Neuronal stem cell (in vitro differentiated cells): ENCODE results near the gene GJB3.

Experiments
- DNase-seq: peaks from one replicate; pipeline ENCODE4 v3.0.0-alpha.2; 2013; ENCODE audit warnings: low spot score
- H2AFZ ChIP-seq: one replicate; pipeline ENCODE4 v1.6.1; 2013; ENCODE audit warnings: mild to moderate bottlenecking, low read length, inconsistent platforms
- H2AK5ac ChIP-seq: 2 replicates; pipeline ENCODE4 v1.6.1; 2013; ENCODE audit warnings: low read depth, mild to moderate bottlenecking, inconsistent platforms, low read length, moderate library complexity, mixed read lengths
- H2BK120ac ChIP-seq: 2 replicates; pipeline ENCODE4 v1.6.1; 2013; ENCODE audit warnings: low read depth, mild to moderate bottlenecking, inconsistent platforms, low read length, moderate library complexity, mixed read lengths
- H2BK12ac ChIP-seq: one replicate; pipeline ENCODE4 v1.6.1; 2013; ENCODE audit warnings: low read length, inconsistent platforms
- H2BK15ac ChIP-seq: 2 replicates; pipeline ENCODE4 v1.6.1; 2013; ENCODE audit warnings: mild to moderate bottlenecking, low read length, inconsistent platforms, mixed read lengths
- H2BK5ac ChIP-seq: one replicate; pipeline ENCODE4 v1.6.1; 2013; ENCODE audit warnings: inconsistent platforms, mild to moderate bottlenecking, low read length, moderate library complexity
- H3K14ac ChIP-seq: one replicate; pipeline ENCODE4 v1.6.1; 2013; ENCODE audit warnings: low read length, inconsistent platforms
- H3K18ac ChIP-seq: 2 replicates; pipeline ENCODE4 v1.6.1; 2013; ENCODE audit warnings: low read length, inconsistent platforms
- H3K23ac ChIP-seq: 2 replicates; pipeline ENCODE4 v1.6.1; 2013; ENCODE audit warnings: low read depth, mild to moderate bottlenecking, mixed read lengths, low read length, inconsistent platforms; ENCODE audit not compliant: poor library complexity
- H3K27ac ChIP-seq: replicated peaks from 3 replicates; pipeline ENCODE4 v1.5.1; 2013; ENCODE audit warnings: low read length, inconsistent platforms
- H3K27me3 ChIP-seq, 3 experiments: 2 replicates each; pipeline ENCODE4 v1.6.1; 2013; ENCODE audit warnings: low read length in 3 of 3, mild to moderate bottlenecking in 2 of 3, inconsistent platforms in 1 of 3, low read depth in 1 of 3, mixed read lengths in 1 of 3, moderate library complexity in 1 of 3; ENCODE audit not compliant: control insufficient read depth in 3 of 3, insufficient read depth in 3 of 3
- H3K36me3 ChIP-seq, 2 donors: replicated peaks in 1 of 2; 2 replicates each; pipeline ENCODE4 v1.6.1; 2013; ENCODE audit warnings: low read length in 2 of 2; ENCODE audit not compliant: control insufficient read depth in 2 of 2, insufficient read depth in 2 of 2
- H3K4ac ChIP-seq: 2 replicates; pipeline ENCODE4 v1.6.1; 2013; ENCODE audit warnings: inconsistent platforms, mild to moderate bottlenecking, low read length, moderate library complexity
- H3K4me1 ChIP-seq, 2 donors: 1 replicate in 1 of 2; 2 replicates in 1 of 2; pipeline ENCODE4 v1.6.1; 2013; ENCODE audit warnings: low read length in 2 of 2, low read depth in 1 of 2; ENCODE audit not compliant: control insufficient read depth in 2 of 2, insufficient read depth in 1 of 2
- H3K4me2 ChIP-seq: one replicate; pipeline ENCODE4 v1.6.1; 2013; ENCODE audit warnings: mild to moderate bottlenecking, low read length, inconsistent platforms; ENCODE audit not compliant: insufficient read depth, poor library complexity, severe bottlenecking
- H3K4me3 ChIP-seq, 2 donors: 2 replicates each; pipeline ENCODE4 v1.5.1; 2013; ENCODE audit warnings: low read length in 2 of 2, mild to moderate bottlenecking in 2 of 2, inconsistent platforms in 1 of 2, moderate library complexity in 1 of 2
- H3K79me1 ChIP-seq: one replicate; pipeline ENCODE4 v1.6.1; 2013; ENCODE audit warnings: low read depth, mild to moderate bottlenecking, inconsistent platforms, low read length, moderate library complexity
- H3K9ac ChIP-seq: one replicate; pipeline ENCODE4 v1.6.1; 2013; ENCODE audit warnings: mild to moderate bottlenecking, low read depth, low read length, inconsistent platforms; ENCODE audit not compliant: poor library complexity
- H3K9me3 ChIP-seq, 2 donors: replicated peaks in 1 of 2; 2 replicates each; pipeline versions ENCODE3 to v1.6.1; 2013; ENCODE audit warnings: low read length in 2 of 2, mild to moderate bottlenecking in 2 of 2, inconsistent platforms in 1 of 2, low read depth in 1 of 2, mixed read lengths in 1 of 2, moderate library complexity in 1 of 2; ENCODE audit not compliant: control insufficient read depth in 2 of 2, insufficient read depth in 1 of 2
- H4K8ac ChIP-seq: one replicate; pipeline ENCODE4 v1.6.1; 2013; ENCODE audit warnings: low read depth, mild to moderate bottlenecking, inconsistent platforms, low read length, moderate library complexity
- H4K91ac ChIP-seq: one replicate; pipeline ENCODE4 v1.6.1; 2013; ENCODE audit warnings: low read length, low read depth, mild to moderate bottlenecking, inconsistent platforms; ENCODE audit not compliant: poor library complexity
- WGBS, 2 donors: extraction: QIAGEN DNeasy Blood & Tissue Kit; methylation state at CpG; one replicate each; pipeline ENCODE4 v1.1.7; 2013; ENCODE audit warnings: missing lambda C conversion rate in 2 of 2, mixed read lengths in 1 of 2; ENCODE audit not compliant: insufficient read length in 2 of 2, insufficient replicate concordance in 1 of 2; ENCODE audit errors: extremely low coverage in 2 of 2; 5-methylcytosine and 5-hydroxymethylcytosine counted together

Gene GJB3

GRCh38 chr1:34796990-34797389 lies 16.0 kb downstream of the GJB3 start:
- peaks cover 0 to 24% (median 0%) of the 10 kb centered on the region in 3 experiments for H3K27me3 ChIP-seq
- DNase-seq, result no peak
- H3K4me2 ChIP-seq, result no peak overlapping the region
- H2AK5ac ChIP-seq, result no peak overlapping the region
- H2BK15ac ChIP-seq, result no peak overlapping the region
- peaks cover 8 to 11% of the 10 kb centered on the region in 2 donors for H3K4me1 ChIP-seq
- H3K4me3 ChIP-seq, result no peak overlapping the region
- no peak overlapping the region for H3K18ac ChIP-seq
- no CpG with 5 or more reads among the region's 6 CpGs for WGBS, 2 donors
- H3K27ac ChIP-seq, result no peak overlapping the region
- no peak overlapping the region for H2AFZ ChIP-seq
- H2BK12ac ChIP-seq, result no peak overlapping the region
- H2BK120ac ChIP-seq, result no peak overlapping the region
- H3K36me3 ChIP-seq, result no peaks in the 10 kb centered on the region
- H4K8ac ChIP-seq, result no peak overlapping the region
- H2BK5ac ChIP-seq, result no peak overlapping the region
- H3K4ac ChIP-seq, result no peak overlapping the region
- H3K79me1 ChIP-seq, result peaks cover 2% of the 10 kb centered on the region
- H4K91ac ChIP-seq, result no peak overlapping the region
- no peak overlapping the region for H3K23ac ChIP-seq
- no peak overlapping the region for H3K14ac ChIP-seq
- no peaks in the 10 kb centered on the region for H3K9me3 ChIP-seq
- H3K9ac ChIP-seq, result no peak overlapping the region

GRCh38 chr1:34800214-34800613 lies 19.2 kb downstream of the GJB3 start:
- no peak overlapping the region for H3K9ac ChIP-seq
- H2BK15ac ChIP-seq, result no peak overlapping the region
- H3K27ac ChIP-seq, result no peak overlapping the region
- no peak overlapping the region for H4K8ac ChIP-seq
- H3K14ac ChIP-seq, result no peak overlapping the region
- H3K23ac ChIP-seq, result no peak overlapping the region
- H2BK12ac ChIP-seq, result no peak overlapping the region
- no peak for DNase-seq
- no peaks in the 10 kb centered on the region for H3K36me3 ChIP-seq
- peaks cover 0 to 4% (median 0%) of the 10 kb centered on the region in 3 experiments for H3K27me3 ChIP-seq
- no peak overlapping the region for H2AFZ ChIP-seq
- H3K4ac ChIP-seq, result no peak overlapping the region
- H2BK120ac ChIP-seq, result no peak overlapping the region
- H3K9me3 ChIP-seq, result peaks cover 0 to 10% of the 10 kb centered on the region in 2 donors
- WGBS, 2 donors, result no CpG with 5 or more reads among the region's 6 CpGs
- H2AK5ac ChIP-seq, result no peak overlapping the region
- H3K18ac ChIP-seq, result no peak overlapping the region
- H3K4me1 ChIP-seq, result peaks cover 8 to 11% of the 10 kb centered on the region in 2 donors
- H3K4me3 ChIP-seq, result no peak overlapping the region
- H3K4me2 ChIP-seq, result no peak overlapping the region
- H3K79me1 ChIP-seq, result peaks cover 2% of the 10 kb centered on the region
- H2BK5ac ChIP-seq, result no peak overlapping the region
- H4K91ac ChIP-seq, result no peak overlapping the region

- no peak overlapping the region for H3K4me3 ChIP-seq
- no peaks in the 10 kb centered on the region for H3K36me3 ChIP-seq
- no peak overlapping the region for H2BK5ac ChIP-seq
- H2AFZ ChIP-seq, result no peak overlapping the region
- H3K4me1 ChIP-seq, result peaks cover 0 to 5% of the 10 kb centered on the region in 2 donors
- H2AK5ac ChIP-seq, result no peak overlapping the region
- no peak overlapping the region for H2BK120ac ChIP-seq
- H3K23ac ChIP-seq, result no peak overlapping the region
- H4K91ac ChIP-seq, result no peak overlapping the region
- H3K14ac ChIP-seq, result no peak overlapping the region
- DNase-seq, result no peak
- no peak overlapping the region for H3K4me2 ChIP-seq
- H2BK15ac ChIP-seq, result no peak overlapping the region
- H3K27ac ChIP-seq, result no peak overlapping the region
- H3K18ac ChIP-seq, result no peak overlapping the region
- H2BK12ac ChIP-seq, result no peak overlapping the region
- no peak overlapping the region for H3K4ac ChIP-seq
- no peak overlapping the region for H4K8ac ChIP-seq
- H3K9me3 ChIP-seq, result peaks cover 0 to 10% of the 10 kb centered on the region in 2 donors
- peaks cover 0 to 2% (median 0%) of the 10 kb centered on the region in 3 experiments for H3K27me3 ChIP-seq
- no CpG with 5 or more reads among the region's 3 CpGs for WGBS, 2 donors
- H3K79me1 ChIP-seq, result peaks cover 2% of the 10 kb centered on the region
- H3K9ac ChIP-seq, result no peak overlapping the region
These were observed 22.8 kb downstream of the GJB3 start for GRCh38 chr1:34803770-34804169.

GRCh38 chr1:34806396-34806795 lies 25.4 kb downstream of the GJB3 start:
- Histone ChIP-seq H2BK15ac (no peak overlapping the region), H3K4me3 (no peak overlapping the region), H2BK5ac (no peak overlapping the region), H3K9ac (no peak overlapping the region), H3K79me1 (no peaks in the 10 kb centered on the region), H3K18ac (no peak overlapping the region), H3K27me3 (peaks cover 0 to 2% (median 0%) of the 10 kb centered on the region in 3 experiments), H3K4me1 (peaks cover 0 to 5% of the 10 kb centered on the region in 2 donors), H4K91ac (no peak overlapping the region), H2AK5ac (no peak overlapping the region), H2BK12ac (no peak overlapping the region), H3K4me2 (no peak overlapping the region), H3K27ac (no peak overlapping the region), H3K9me3 (peaks cover 0 to 10% of the 10 kb centered on the region in 2 donors), H3K23ac (no peak overlapping the region), H3K14ac (no peak overlapping the region), H3K4ac (no peak overlapping the region), H3K36me3 (no peaks in the 10 kb centered on the region), H2AFZ (no peak overlapping the region), H4K8ac (no peak overlapping the region), H2BK120ac (no peak overlapping the region)
- no CpG with 5 or more reads among the region's 3 CpGs for WGBS, 2 donors
- DNase-seq, result no peak
